Motor neuron (in vitro differentiated cells): ENCODE data around the gene FBXW7. TPM values are rescaled to one million over a fixed set of nuclear protein-coding genes. Genes with fewer than 3 reads are reported as not detected.

Experiments used
- ATAC-seq, 8 experiments: fragments of 200-7000 bp; cut with Tn5 transposase; replicated peaks in 6 of 8; 2 replicates each; pipeline ENCODE4 v1.8.0; 2021; ENCODE audit warnings: mild to moderate bottlenecking in 8 of 8, moderate library complexity in 8 of 8
- H3K27ac ChIP-seq, 2 donors: fragments of 250-450 bp; sonication (Bioruptor Pico); 2 replicates each; pipeline ENCODE4 v1.9.0; 2021; ENCODE audit warnings: antibody characterized with exemption in 2 of 2, mild to moderate bottlenecking in 2 of 2, moderate library complexity in 1 of 2
- H3K4me1 ChIP-seq, 2 donors: fragments of 250-450 bp; sonication (Bioruptor Pico); replicated peaks in 1 of 2; 2 replicates each; pipeline ENCODE4 v1.6.1; 2021; ENCODE audit warnings: antibody characterized with exemption in 2 of 2, mild to moderate bottlenecking in 2 of 2, moderate library complexity in 1 of 2
- H3K4me3 ChIP-seq, 5 donors: fragments of 250-450 bp; sonication (Bioruptor Pico); 2 replicates each; pipeline ENCODE4 v1.9.0; 2021; ENCODE audit warnings: antibody characterized with exemption in 5 of 5, mild to moderate bottlenecking in 5 of 5, moderate library complexity in 4 of 5
- WGBS, 10 experiments: fragments of 450-650 bp; shearing (Covaris generic); methylation state at CpG; one replicate each; pipeline ENCODE4 v1.0.0; 2022; 5-methylcytosine and 5-hydroxymethylcytosine counted together
- in situ Hi-C, 9 experiments: fragments of 400-800 bp; cut with MboI; loops; one replicate each; pipeline ENCODE4 v1.15.0; 2021; ENCODE audit warnings: low sequenced_read_pairs in 9 of 9, low pct_unique_long_range_greater_than_20kb in 2 of 9; ENCODE audit not compliant: unreplicated experiment in 9 of 9
- total RNA-seq, 8 experiments: library from RNA; unstranded; fragments of 300-600 nt; gene quantifications; 2 replicates each; pipeline versions ENCODE4 v1.2.3 to v1.2.4, GENCODE V29; 2022

The FBXW7 gene
- total RNA-seq, 8 experiments from 2014 or later = 38.0 to 130 (median 68.5) TPM

- no peak for ATAC-seq
- in situ Hi-C loops = loop anchor here in 4 of 9 experiments (25.0 kb wide), 2 partner anchors 115 to 215 kb away; no protein-coding TSS in a partner anchor
- WGBS, 10 experiments = 20 to 100% (median 94%) methylated on average over 1 to 2 of the region's 2 CpGs; no CpG with 5 or more reads in 3 of the 10 experiments
- H3K4me1 ChIP-seq = peaks cover 0 to under 1% of the 10 kb centered on the region in 2 donors
- H3K4me3 ChIP-seq = no peak overlapping the region
- no peak overlapping the region for H3K27ac ChIP-seq
Observed at GRCh38 chr4:152522754-152523153, 13.1 kb downstream of the FBXW7 start.

DNA sequence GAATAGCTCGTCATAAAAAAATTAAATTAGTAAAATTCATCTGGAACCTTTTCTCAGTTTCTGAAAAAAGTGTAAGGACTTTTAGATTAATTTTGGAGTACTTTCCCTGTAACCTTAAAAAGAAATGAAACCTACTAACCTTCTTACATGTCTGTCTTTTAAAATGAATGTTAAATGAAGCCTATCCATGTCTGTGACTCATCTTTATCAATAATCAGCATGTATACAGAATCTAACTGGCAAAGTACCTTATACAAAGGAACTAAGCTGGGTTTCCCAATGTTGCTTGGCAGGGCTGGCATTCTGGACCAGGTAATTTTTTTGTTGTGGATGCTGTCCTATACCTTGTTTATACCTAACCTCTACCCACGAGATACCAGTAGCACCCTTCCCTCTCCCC is 13.6 kb downstream of the FBXW7 start:
- in situ Hi-C loops = loop anchor here in 4 of 9 experiments (25.0 kb wide), 2 partner anchors 115 to 215 kb away; no protein-coding TSS in a partner anchor
- no peak for ATAC-seq
- no peaks in the 10 kb centered on the region for H3K4me1 ChIP-seq
- 70 to 100% (median 100%) methylated on average over 1 to 2 of the region's 2 CpGs; no CpG with 5 or more reads in 1 of the 10 experiments for WGBS, 10 experiments
- no peak overlapping the region for H3K4me3 ChIP-seq
- H3K27ac ChIP-seq = no peak overlapping the region

DNA sequence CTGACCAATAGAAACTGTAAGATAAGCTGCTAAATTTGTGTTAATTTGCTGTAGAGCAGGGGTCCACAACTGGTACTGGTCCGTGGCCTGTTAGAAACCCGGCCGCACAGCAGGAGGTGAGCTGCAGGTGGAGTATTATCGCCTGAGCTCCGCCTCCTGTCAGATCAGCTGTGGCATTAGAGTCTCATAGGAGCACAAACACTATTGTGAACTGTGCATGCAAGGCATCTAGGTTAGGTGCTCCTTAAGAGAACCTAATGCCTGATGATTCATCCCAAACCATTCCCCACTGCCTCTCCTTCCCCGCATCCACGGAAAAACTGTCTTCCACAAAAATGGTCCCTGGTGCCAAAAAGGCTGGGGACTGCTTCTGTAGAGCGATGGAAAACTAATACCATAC is 19.7 kb downstream of the FBXW7 start:
- Histone ChIP-seq H3K4me3 (no peak overlapping the region), H3K4me1 (no peaks in the 10 kb centered on the region), H3K27ac (no peak overlapping the region)
- no peak for ATAC-seq
- WGBS, 10 experiments = 41 to 91% (median 82%) methylated on average over 1 to 6 of the region's 8 CpGs; no CpG with 5 or more reads in 1 of the 10 experiments
- in situ Hi-C loops = loop anchor here in 4 of 9 experiments (25.0 kb wide), 2 partner anchors 121 to 221 kb away; no protein-coding TSS in a partner anchor

DNA sequence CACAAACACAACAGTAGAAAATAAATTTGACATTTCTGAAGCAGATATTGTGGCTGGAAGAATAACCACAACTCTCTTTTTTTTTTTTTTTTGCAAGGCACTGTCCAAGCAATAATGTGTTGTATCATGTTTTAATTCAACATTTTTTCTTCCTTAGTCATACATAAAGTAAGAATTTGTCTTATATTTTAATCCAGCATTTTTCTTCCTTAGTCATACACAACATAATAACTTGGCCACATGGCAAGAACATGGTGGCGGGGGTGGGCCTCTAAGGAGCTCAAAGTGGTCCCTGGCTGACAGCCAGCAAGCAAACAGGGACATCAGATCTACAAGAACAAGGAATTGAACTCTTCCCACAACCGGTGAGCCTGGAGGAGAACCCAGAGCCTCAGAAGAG is 20.2 kb downstream of the FBXW7 start:
- H3K4me3 ChIP-seq = no peak overlapping the region
- 50 to 100% (median 92%) methylated on average over 1 to 2 of the region's 2 CpGs; no CpG with 5 or more reads in 4 of the 10 experiments for WGBS, 10 experiments
- H3K4me1 ChIP-seq = no peaks in the 10 kb centered on the region
- in situ Hi-C loops = loop anchor here in 4 of 9 experiments (25.0 kb wide), 2 partner anchors 122 to 222 kb away; no protein-coding TSS in a partner anchor
- ATAC-seq = peak in 2 of 8 experiments; percentile 44 to 48
- H3K27ac ChIP-seq = no peak overlapping the region

DNA sequence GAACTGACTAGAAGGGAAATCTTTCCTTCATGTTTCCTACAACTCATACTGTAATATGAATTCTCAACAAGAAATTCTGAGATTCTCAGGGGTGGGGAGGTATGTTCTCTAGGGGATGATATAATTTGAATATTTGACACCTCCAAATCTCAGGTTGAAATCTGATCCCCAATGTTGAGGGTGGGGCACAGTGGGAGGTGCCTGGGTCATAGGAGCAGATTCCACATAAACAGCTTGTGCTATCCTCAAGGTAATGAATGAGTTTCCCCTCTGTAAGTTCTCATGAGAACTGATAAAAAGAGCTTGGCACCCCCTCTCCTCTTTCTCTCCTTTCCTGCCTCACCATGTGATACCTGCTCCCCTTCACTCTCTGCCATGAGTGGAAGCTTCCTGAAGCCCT is 21.5 kb downstream of the FBXW7 start:
- H3K27ac ChIP-seq = no peak overlapping the region
- in situ Hi-C loops = loop anchor here in 4 of 9 experiments (25.0 kb wide), 2 partner anchors 123 to 223 kb away; no protein-coding TSS in a partner anchor
- no peak overlapping the region for H3K4me3 ChIP-seq
- no peak for ATAC-seq
- H3K4me1 ChIP-seq = no peaks in the 10 kb centered on the region

- Histone ChIP-seq H3K4me1 (no peaks in the 10 kb centered on the region), H3K27ac (no peak overlapping the region), H3K4me3 (no peak overlapping the region)
- no peak for ATAC-seq
- in situ Hi-C loops = loop anchor here in 4 of 9 experiments (25.0 kb wide), 2 partner anchors 124 to 224 kb away; no protein-coding TSS in a partner anchor
- WGBS, 10 experiments = 89 to 100% (median 99%) methylated on average over 1 to 7 of the region's 7 CpGs; no CpG with 5 or more reads in 1 of the 10 experiments
Observed at GRCh38 chr4:152513078-152513477, 22.8 kb downstream of the FBXW7 start.

DNA sequence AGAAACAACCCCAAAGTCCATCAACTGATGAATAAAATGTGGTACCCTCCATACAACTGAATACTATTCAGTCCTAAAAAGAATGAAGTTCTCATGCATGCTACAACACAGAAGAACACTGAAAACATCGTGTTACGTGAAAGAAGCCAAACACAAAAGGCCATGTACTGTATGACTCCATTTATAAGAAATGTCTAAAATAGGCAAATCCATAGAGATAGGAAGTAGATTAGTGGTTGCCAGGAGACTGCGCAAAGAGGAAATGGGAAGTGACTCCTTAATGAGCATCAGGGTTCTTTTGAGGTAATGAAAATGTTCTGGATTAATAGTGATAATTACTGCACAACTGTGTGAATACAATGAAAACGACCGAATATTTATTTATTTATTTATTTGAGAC is 23.4 kb downstream of the FBXW7 start:
- Histone ChIP-seq H3K4me1 (no peaks in the 10 kb centered on the region), H3K4me3 (no peak overlapping the region), H3K27ac (no peak overlapping the region)
- in situ Hi-C loops = loop anchor here in 4 of 9 experiments (25.0 kb wide), 2 partner anchors 125 to 225 kb away; no protein-coding TSS in a partner anchor
- 89 to 100% (median 94%) methylated on average over 1 to 5 of the region's 5 CpGs; no CpG with 5 or more reads in 1 of the 10 experiments for WGBS, 10 experiments
- ATAC-seq = no peak

DNA sequence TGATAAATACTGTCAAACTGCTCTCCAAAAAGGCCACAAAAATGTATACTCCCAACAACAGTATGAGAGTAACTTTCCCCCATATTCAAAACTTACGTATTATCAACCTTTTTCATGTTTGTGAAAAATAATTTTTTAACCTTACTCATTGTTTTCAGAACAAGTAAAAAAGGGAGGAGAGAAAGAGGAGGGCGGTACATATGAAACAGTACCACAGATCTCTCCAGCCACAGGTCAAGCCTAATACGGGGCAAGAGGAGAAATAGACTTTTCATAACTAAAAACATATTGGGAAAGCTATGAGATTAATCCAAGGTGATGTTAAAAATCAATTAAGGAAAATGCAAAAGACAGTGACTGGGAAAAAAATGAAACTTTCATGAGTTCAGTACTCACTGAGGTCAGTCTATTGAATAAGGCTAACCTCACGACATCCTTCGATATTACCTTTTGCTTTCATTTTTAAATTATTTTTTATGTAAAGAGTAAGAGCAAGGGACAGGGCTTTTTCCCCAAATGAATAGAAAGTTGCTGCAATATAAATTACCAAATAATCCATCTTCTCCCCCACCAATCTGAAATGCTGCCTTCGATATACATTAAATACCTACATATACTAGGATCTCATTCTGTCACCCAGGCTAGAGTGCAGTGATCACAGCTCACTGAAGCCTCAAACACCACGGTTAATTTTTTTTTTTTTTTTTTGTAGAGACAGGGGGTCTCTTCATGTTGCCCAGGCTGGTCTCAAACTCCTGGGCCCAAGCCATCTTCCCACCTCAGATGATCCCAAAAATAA is 25.3 kb downstream of the FBXW7 start:
- H3K27ac ChIP-seq = no peak overlapping the region
- in situ Hi-C loops = loop anchor here in 4 of 9 experiments (25.0 kb wide), 2 partner anchors 127 to 227 kb away; no protein-coding TSS in a partner anchor
- 81 to 100% (median 88%) methylated on average over 3 to 7 of the region's 7 CpGs for WGBS, 10 experiments
- no peak overlapping the region for H3K4me3 ChIP-seq
- ATAC-seq = no peak
- H3K4me1 ChIP-seq = no peaks in the 10 kb centered on the region

GRCh38 chr4:152509595-152510225 is 26.2 kb downstream of the FBXW7 start:
- Histone ChIP-seq H3K4me1 (no peaks in the 10 kb centered on the region), H3K27ac (no peak overlapping the region), H3K4me3 (no peak overlapping the region)
- in situ Hi-C loops = loop anchor here in 4 of 9 experiments (25.0 kb wide), 2 partner anchors 128 to 228 kb away; no protein-coding TSS in a partner anchor
- WGBS, 10 experiments = 70 to 100% (median 100%) methylated on average over 1 to 3 of the region's 3 CpGs; no CpG with 5 or more reads in 1 of the 10 experiments
- no peak for ATAC-seq

GRCh38 chr4:152508818-152509217 is 27.1 kb downstream of the FBXW7 start:
- 56 to 100% (median 93%) methylated on average over 1 to 2 of the region's 2 CpGs for WGBS, 10 experiments
- in situ Hi-C loops = loop anchor here in 4 of 9 experiments (25.0 kb wide), 2 partner anchors 128 to 228 kb away; no protein-coding TSS in a partner anchor
- Histone ChIP-seq H3K27ac (no peak overlapping the region), H3K4me3 (no peak overlapping the region), H3K4me1 (no peaks in the 10 kb centered on the region)
- no peak for ATAC-seq

GRCh38 chr4:152508386-152508785 is 27.5 kb downstream of the FBXW7 start:
- no peak for ATAC-seq
- Histone ChIP-seq H3K4me3 (no peak overlapping the region), H3K27ac (no peak overlapping the region), H3K4me1 (no peaks in the 10 kb centered on the region)
- 82 to 100% (median 96%) methylated on average over 2 to 4 of the region's 4 CpGs; no CpG with 5 or more reads in 2 of the 10 experiments for WGBS, 10 experiments
- in situ Hi-C loops = loop anchor here in 4 of 9 experiments (25.0 kb wide), 2 partner anchors 129 to 229 kb away; no protein-coding TSS in a partner anchor

DNA sequence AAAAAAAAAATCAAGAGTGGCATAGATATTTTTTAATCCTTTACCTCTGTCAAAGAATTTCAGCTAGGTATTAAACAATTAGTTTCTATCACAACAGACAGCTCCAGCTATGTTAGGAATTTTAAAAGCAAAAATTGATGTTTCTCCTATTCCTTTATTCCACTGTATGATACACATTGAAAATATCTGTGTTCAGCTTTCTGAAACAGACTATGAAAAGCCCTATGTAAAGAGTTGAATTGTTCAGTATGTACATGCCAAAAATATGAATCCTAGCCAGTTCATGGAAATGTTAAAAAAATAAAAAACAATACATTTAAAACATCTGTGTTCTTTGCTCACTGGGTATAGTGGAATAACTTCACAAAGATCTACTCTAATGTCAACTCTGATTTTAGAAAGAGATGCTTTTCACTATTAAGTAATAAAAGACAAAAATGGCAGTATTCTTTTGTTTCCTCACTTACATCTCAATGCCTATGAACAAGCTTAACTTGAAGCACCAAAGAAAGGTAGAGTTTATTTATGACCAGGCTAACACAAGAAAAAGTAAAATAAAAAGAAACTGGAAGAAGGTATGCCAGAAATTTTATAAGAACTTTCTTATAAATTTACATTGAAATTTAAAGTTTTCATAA is 32.1 kb downstream of the FBXW7 start:
- peak in 1 of 8 experiments; percentile 55 for ATAC-seq
- H3K4me3 ChIP-seq = no peak overlapping the region
- in situ Hi-C loops = loop anchor here in 4 of 9 experiments (25.0 kb wide), 2 partner anchors 134 to 234 kb away; no protein-coding TSS in a partner anchor
- H3K27ac ChIP-seq = no peak overlapping the region
- peaks cover 0 to 2% of the 10 kb centered on the region in 2 donors for H3K4me1 ChIP-seq
